HepG2 (cell line): ENCODE results near the gene TMEM145. TPM values are rescaled to one million over a fixed set of nuclear protein-coding genes. Genes with fewer than 3 reads are reported as not detected.
A peak's percentile ranks its signal among the peaks of the same experiment; 100 is the strongest.

Experiments
- ATAC-seq: fragments of 200-7000 bp; cut with Tn5 transposase; 3 replicates; pipeline ENCODE4 v1.9.1; 2020; ENCODE audit warnings: mild to moderate bottlenecking, moderate library complexity
- BruUV-seq: library from RNA; stranded (reverse); fragments of 400-500 nt; replicated peaks from 2 replicates; lab custom pipeline; 2021; lab: Mats Ljungman, UMichigan
- CTCF ChIA-PET: fragments of 300-600 bp; formaldehyde crosslinking; extraction: SDS; loops from one replicate; lab custom pipeline; 2021; ENCODE audit warnings: low total read pairs, inconsistent platforms, low intra/inter-chr PET ratio; lab: Yijun Ruan, JAX
- POLR2A ChIA-PET: fragments of 350-600 bp; sonication (Branson Sonifier 250); formaldehyde crosslinking; loops from one replicate; lab custom pipeline; 2020; ENCODE audit warnings: antibody characterized with exemption, inconsistent platforms; lab: Yijun Ruan, JAX
- DNase-seq: peaks from one replicate; pipeline ENCODE4 v3.0.0-alpha.2; 2015; ENCODE audit warnings: low spot score
- FAIRE-seq: peaks from 3 replicates; lab custom pipeline; 2011; peaks lifted over from hg19 to GRCh38; lab: Jason Lieb, UNC
- H2AFZ ChIP-seq: one replicate; pipeline ENCODE4 v1.6.1; 2011; ENCODE audit warnings: low read length, inconsistent platforms
- H3K27ac ChIP-seq: fragments of 300-600 bp; 3 replicates; pipeline ENCODE4 v1.8.0; 2011; ENCODE audit warnings: mixed run types, mild to moderate bottlenecking, mixed read lengths, low read length, inconsistent platforms; ENCODE audit not compliant: insufficient read depth; ENCODE audit errors: extremely low read length
- H3K27me3 ChIP-seq, 2 experiments: fragments of 200-600 bp in 1 of 2; 2 replicates in 1 of 2; 3 replicates in 1 of 2; pipeline versions ENCODE4 v1.6.0 to v1.8.0; 2011; ENCODE audit warnings: low read length in 2 of 2, mild to moderate bottlenecking in 2 of 2, moderate library complexity in 2 of 2, inconsistent platforms in 1 of 2; ENCODE audit not compliant: insufficient read depth in 2 of 2, control insufficient read depth in 1 of 2
- H3K36me3 ChIP-seq, 2 experiments: fragments of 200-600 bp in 1 of 2; replicated peaks in 1 of 2; 2 replicates in 1 of 2; 3 replicates in 1 of 2; pipeline versions ENCODE4 v1.5.1 to v1.8.0; 2011; ENCODE audit warnings: low read length in 2 of 2, inconsistent platforms in 1 of 2; ENCODE audit not compliant: insufficient read depth in 2 of 2, control insufficient read depth in 1 of 2
- H3K4me1 ChIP-seq: 2 replicates; pipeline ENCODE4 v1.5.1; 2012; ENCODE audit warnings: low read length, inconsistent platforms; ENCODE audit not compliant: insufficient read depth
- H3K4me2 ChIP-seq: 2 replicates; pipeline ENCODE4 v1.6.0; 2011; ENCODE audit warnings: low read depth, low read length, inconsistent platforms
- H3K4me3 ChIP-seq, 3 experiments: fragments of 200-600 bp in 1 of 3; sonication (generic), shearing (Covaris generic) in 1 of 3; replicated peaks in 1 of 3; 2 replicates each; pipeline ENCODE4 v1.5.1; 2011 to 2016; ENCODE audit warnings: low read length in 3 of 3, inconsistent platforms in 2 of 3, low read depth in 2 of 3, mild to moderate bottlenecking in 2 of 3, control low read depth in 1 of 3, mixed read lengths in 1 of 3; ENCODE audit not compliant: insufficient read depth in 1 of 3
- H3K79me2 ChIP-seq: one replicate; pipeline ENCODE4 v1.6.1; 2011; ENCODE audit warnings: low read length, inconsistent platforms; ENCODE audit not compliant: insufficient read depth
- H3K9ac ChIP-seq: 2 replicates; pipeline ENCODE4 v1.6.0; 2011; ENCODE audit warnings: mild to moderate bottlenecking, low read depth, low read length, inconsistent platforms; ENCODE audit not compliant: insufficient read depth
- H3K9me3 ChIP-seq: 2 replicates; pipeline ENCODE4 v1.5.1; 2012; ENCODE audit warnings: mild to moderate bottlenecking, low read length
- H4K20me1 ChIP-seq: 2 replicates; pipeline ENCODE4 v1.6.0; 2011; ENCODE audit warnings: inconsistent platforms, mild to moderate bottlenecking, low read length, moderate library complexity; ENCODE audit not compliant: insufficient read depth
- AGO2 ChIP-seq: fragments of 200-400 bp; formaldehyde crosslinking; optimal IDR thresholded peaks from 2 replicates; pipeline ENCODE3; 2017; ENCODE audit warnings: mild to moderate bottlenecking, low read depth, low read length, moderate library complexity
- EED ChIP-seq: sonication (generic); formaldehyde crosslinking; IDR thresholded peaks from 2 replicates; pipeline ENCODE4 v1.5.0; 2020; ENCODE audit warnings: mild to moderate bottlenecking, missing genetic modification reagents
- GPBP1L1 ChIP-seq: sonication (generic); formaldehyde crosslinking; IDR thresholded peaks from 2 replicates; pipeline ENCODE4 v1.5.0; 2020; ENCODE audit warnings: mild to moderate bottlenecking, missing genetic modification reagents
- HDAC1 ChIP-seq: sonication (generic); formaldehyde crosslinking; IDR thresholded peaks from 2 replicates; pipeline ENCODE4 v1.5.1; 2020; ENCODE audit warnings: mild to moderate bottlenecking, missing genetic modification reagents
- HNF4A ChIP-seq: sonication (generic); formaldehyde crosslinking; IDR thresholded peaks from 2 replicates; pipeline ENCODE4 v1.4.0; 2020; ENCODE audit warnings: missing genetic modification reagents
- KLF6 ChIP-seq: IDR thresholded peaks from 2 replicates; pipeline ENCODE4 v1.8.0; 2016; ENCODE audit warnings: missing biosample characterization, missing genetic modification reagents
- NR2F1 ChIP-seq, 2 experiments: fragments of 450-650 bp in 1 of 2; formaldehyde crosslinking in 1 of 2; IDR thresholded peaks; 2 replicates each; pipeline versions ENCODE4 v1.5.0 to v1.6.1; 2016 to 2020; ENCODE audit warnings: mild to moderate bottlenecking in 1 of 2, missing compliant biosample characterization in 1 of 2, missing genetic modification reagents in 1 of 2, moderate library complexity in 1 of 2
- PAF1 ChIP-seq: IDR thresholded peaks from 2 replicates; pipeline ENCODE4 v1.6.1; 2016; ENCODE audit warnings: missing genetic modification reagents, missing compliant biosample characterization
- PCBP2 ChIP-seq: fragments of 200-400 bp; formaldehyde crosslinking; optimal IDR thresholded peaks from 2 replicates; pipeline ENCODE3; 2018; ENCODE audit warnings: low read length, low read depth; ENCODE audit not compliant: poor library complexity, severe bottlenecking
- POLR2A ChIP-seq, 2 experiments: IDR thresholded peaks; 2 replicates each; pipeline ENCODE4 v1.6.1; 2011; ENCODE audit warnings: low read depth in 2 of 2, low read length in 2 of 2, mild to moderate bottlenecking in 1 of 2, moderate library complexity in 1 of 2; ENCODE audit not compliant: insufficient read depth in 1 of 2
- SIN3A ChIP-seq: IDR thresholded peaks from 2 replicates; pipeline ENCODE4 v1.6.1; 2011; ENCODE audit warnings: low read depth, mild to moderate bottlenecking, control low read depth, low read length, borderline replicate concordance
- TCF7 ChIP-seq: sonication (generic); IDR thresholded peaks from 2 replicates; pipeline ENCODE4 v1.6.1; 2016; ENCODE audit warnings: antibody characterized with exemption, low read depth
- ZFX ChIP-seq: sonication (generic); formaldehyde crosslinking; IDR thresholded peaks from 2 replicates; pipeline ENCODE4 v1.4.0; 2020; ENCODE audit warnings: mild to moderate bottlenecking, low read depth, missing genetic modification reagents, moderate library complexity
- ZMYM4 ChIP-seq: sonication (generic); formaldehyde crosslinking; IDR thresholded peaks from 2 replicates; pipeline ENCODE4 v1.8.1; 2023; ENCODE audit warnings: mild to moderate bottlenecking, missing genetic modification reagents
- ZNF263 ChIP-seq: sonication (generic); formaldehyde crosslinking; IDR thresholded peaks from 2 replicates; pipeline ENCODE4 v1.4.0; 2020; ENCODE audit warnings: missing genetic modification reagents
- ZNF501 ChIP-seq: sonication (generic); formaldehyde crosslinking; IDR thresholded peaks from 2 replicates; pipeline ENCODE4 v1.5.1; 2020; ENCODE audit warnings: mild to moderate bottlenecking, moderate library complexity, missing genetic modification reagents
- ZNF513 ChIP-seq: sonication (generic); formaldehyde crosslinking; conservative IDR thresholded peaks from 2 replicates; pipeline ENCODE4 v1.5.0; 2020; ENCODE audit warnings: missing genetic modification reagents
- ZSCAN21 ChIP-seq: sonication (generic); formaldehyde crosslinking; IDR thresholded peaks from 2 replicates; pipeline ENCODE4 v1.8.0; 2022; ENCODE audit warnings: mild to moderate bottlenecking, missing genetic modification reagents, moderate library complexity, borderline replicate concordance
- WGBS: methylation state at CpG from one replicate; pipeline ENCODE4 v1.1.6; 2017; ENCODE audit warnings: low lambda C conversion rate; 5-methylcytosine and 5-hydroxymethylcytosine counted together
- in situ Hi-C: cut with HindIII; loops from 2 replicates; pipeline ENCODE4 v1.10.0; 2017; ENCODE audit warnings: low pct_unique_long_range_greater_than_20kb; ENCODE audit not compliant: extremely low pct_ligation_motif_present
- intact Hi-C: fragments of 100-400 bp; cut with micrococcal nuclease; formaldehyde crosslinking; loops from one replicate; pipeline ENCODE4 v1.10.0; 2022; ENCODE audit not compliant: unreplicated experiment
- polyA plus RNA-seq, 8 experiments: library from polyadenylated mRNA; depleted of rRNA in 3 of 8; stranded (reverse) in 7 of 8; unstranded in 1 of 8; fragments of >200 nt; fragmentation: Illumina TruSeq in 4 of 8; extraction: Trizol in 4 of 8; gene quantifications; 2 replicates each; pipeline versions ENCODE4 v1.2.1 to v1.2.3, GENCODE V29; 2011 to 2016; ENCODE audit warnings: low read depth in 4 of 8, missing spikeins in 1 of 8, mixed read lengths in 1 of 8; ENCODE audit not compliant: insufficient read depth in 1 of 8
- total RNA-seq, 5 experiments: library from RNA; depleted of rRNA; stranded (reverse); fragments of >200 nt; fragmentation: Illumina TruSeq; extraction: Trizol; gene quantifications; 2 replicates each; pipeline ENCODE4 v1.2.3, GENCODE V29; 2016; ENCODE audit warnings: low read depth in 1 of 5

Gene TMEM145
- total and polyA plus RNA-seq, 2 of the 13 experiments (the other 11 are each of a cell fraction or from before 2014, with no cell fraction given) = 0.07 to 5.1 TPM

- Histone ChIP-seq H3K9me3 (no peaks in the 10 kb centered on the region), H3K27me3 (no peaks in the 10 kb centered on the region; a peak in 1 of 5 replicates), H4K20me1 (peaks cover 11% of the 10 kb centered on the region; the same call in 1 of the 2 replicates), H3K4me2 (peak overlapping the region; percentile 84), H3K27ac (peak overlapping the region; percentile 42), H3K4me3 (peak overlapping the region; percentile 60 to 85 (median 82)), H3K79me2 (peaks cover 29% of the 10 kb centered on the region), H2AFZ (no peak overlapping the region), H3K36me3 (peaks cover 16 to 31% of the 10 kb centered on the region in 2 experiments; a peak in 4 of 5 replicates), H3K4me1 (peaks cover 42% of the 10 kb centered on the region), H3K9ac (peak overlapping the region; percentile 67)
- in situ Hi-C loops = loop anchor here (5.0 kb wide), 1 partner anchor 32 kb away; no protein-coding TSS in a partner anchor
- WGBS = 9% methylated on average over 23 of the region's 41 CpGs
- DNase-seq (no peak), ATAC-seq (no peak), FAIRE-seq (no peak)
- no TSS peak for BruUV-seq
- intact Hi-C loops = no loop called here
- ChIA-PET CTCF (no interaction called here), POLR2A (interaction anchor here (1.7 kb wide), 1 partner anchor 41 kb away, joined by 9 read pairs; the partner anchor contains the start of gene GSK3A)
- TF ChIP-seq GPBP1L1 (CRISPR knock-in tag) = no peak
- TF ChIP-seq POLR2A (IDR thresholded peaks at IDR 0.05; ENCODE audit: insufficient read depth in 1 of 2, low read depth in 2 of 2, low read length in 2 of 2) = peak; percentile 21 to 27; a peak in 2 of 4 replicates
- TF ChIP-seq TCF7 = no peak
- no peak for TF ChIP-seq HNF4A
- TF ChIP-seq PAF1 = no peak
- no peak for TF ChIP-seq ZMYM4
- no peak for TF ChIP-seq ZNF263 (CRISPR knock-in tag)
- TF ChIP-seq KLF6 (CRISPR knock-in tag) = no peak
- 0 out of 2 replicates have a peak, but pooled peaks have one; percentile 14 for TF ChIP-seq ZFX (CRISPR knock-in tag)
- TF ChIP-seq AGO2 = peak; percentile 67
- TF ChIP-seq EED (CRISPR knock-in tag) = 0 out of 2 replicates have a peak, but pooled peaks have one; percentile 37
- TF ChIP-seq SIN3A = peak; percentile 52; the same call in 1 of the 2 replicates
- TF ChIP-seq ZNF513 (CRISPR knock-in tag) = no peak
- TF ChIP-seq ZSCAN21 = peak; percentile 11; the same call in 1 of the 2 replicates
- TF ChIP-seq NR2F1 (CRISPR knock-in tag; IDR thresholded peaks at IDR 0.05) = 0 out of 4 replicates have a peak, but pooled peaks of 1 of the 2 experiments have one; percentile 27
- TF ChIP-seq HDAC1 = 0 out of 2 replicates have a peak, but pooled peaks have one; percentile 37
- peak; percentile 33 for TF ChIP-seq PCBP2
- peak; percentile 25; the same call in 1 of the 2 replicates for TF ChIP-seq ZNF501 (CRISPR knock-in tag)
Observed at GRCh38 chr19:42284591-42285341, 28.3 kb upstream of the TMEM145 start.
